ENCODE results near the gene CD53.
"Not testable (repeated sequence)": the region's sequence is repeated elsewhere in the genome, so short reads cannot be mapped to it uniquely, and the experiment has no call there.

CD53 gene

GRCh38 chr1:110872745-110873720, at the start of gene CD53:
TSS of gene CD53 (plus strand) at chr1:110873148. CDS start at chr1:110891409, 18,261 bp downstream.
- DNase-seq, result peak; percentile 91

DNA sequence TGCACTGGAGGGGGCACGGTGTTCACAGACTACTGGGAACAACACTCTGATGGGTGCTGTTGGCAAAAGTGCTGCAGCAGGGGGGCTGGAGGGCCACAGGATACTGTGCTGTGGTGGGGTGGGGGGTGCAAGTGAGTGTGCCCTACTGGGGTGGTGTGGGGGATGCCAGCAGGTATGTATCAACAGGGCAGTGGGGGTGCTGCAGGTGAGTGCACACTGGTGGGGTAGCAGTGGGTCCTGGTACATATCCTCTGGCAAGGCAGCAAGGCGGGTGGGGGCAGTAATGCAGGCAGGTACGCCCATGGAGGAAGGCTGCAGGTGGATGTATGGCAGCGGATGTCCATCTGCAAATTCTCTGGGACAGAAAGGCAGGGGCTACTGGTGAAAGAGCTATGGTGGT, 48.8 kb upstream of the CD53 start:
- DNase-seq, result no peak

GRCh38 chr1:110829955-110830553, 42.9 kb upstream of the CD53 start:
- peak; percentile 46 for DNase-seq

DNA sequence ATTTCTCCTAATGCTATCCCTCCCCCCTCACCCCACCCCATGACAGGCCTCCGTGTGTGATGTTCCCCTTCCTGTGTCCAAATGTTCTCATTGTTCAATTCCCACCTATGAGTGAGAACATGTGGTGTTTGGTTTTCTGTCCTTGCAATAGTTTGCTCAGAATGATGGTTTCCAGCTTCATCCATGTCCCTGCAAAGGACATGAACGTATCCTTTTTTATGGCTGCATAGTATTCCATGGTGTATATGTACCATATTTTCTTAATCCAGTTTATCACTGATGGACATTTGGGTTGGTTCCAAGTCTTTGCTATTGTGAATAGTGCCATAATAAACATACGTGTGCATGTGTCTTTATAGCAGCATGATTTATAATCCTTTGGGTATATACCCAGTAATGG, 39.2 kb upstream of the CD53 start:
- not testable (repeated sequence) for DNase-seq

DNA sequence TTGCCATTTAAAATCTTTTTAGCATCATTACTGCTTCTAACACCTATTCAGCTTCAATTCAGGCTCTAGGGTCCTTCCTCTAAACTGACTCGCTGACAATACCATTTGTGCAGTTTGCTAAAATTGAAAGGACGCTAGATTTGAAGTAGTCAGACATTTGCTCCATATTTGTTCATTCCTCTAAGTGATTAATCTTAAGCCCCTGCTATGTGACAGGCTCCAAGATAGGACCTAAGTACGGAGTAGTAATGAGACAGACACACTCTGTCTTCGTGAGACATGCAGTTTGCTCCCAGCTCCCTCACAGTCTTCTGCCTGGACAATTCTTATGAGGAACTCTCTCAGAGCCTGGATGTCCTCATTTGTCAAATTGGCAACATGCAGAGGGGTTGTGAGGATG, 26.1 kb upstream of the CD53 start:
- DNase-seq, result no peak

DNA sequence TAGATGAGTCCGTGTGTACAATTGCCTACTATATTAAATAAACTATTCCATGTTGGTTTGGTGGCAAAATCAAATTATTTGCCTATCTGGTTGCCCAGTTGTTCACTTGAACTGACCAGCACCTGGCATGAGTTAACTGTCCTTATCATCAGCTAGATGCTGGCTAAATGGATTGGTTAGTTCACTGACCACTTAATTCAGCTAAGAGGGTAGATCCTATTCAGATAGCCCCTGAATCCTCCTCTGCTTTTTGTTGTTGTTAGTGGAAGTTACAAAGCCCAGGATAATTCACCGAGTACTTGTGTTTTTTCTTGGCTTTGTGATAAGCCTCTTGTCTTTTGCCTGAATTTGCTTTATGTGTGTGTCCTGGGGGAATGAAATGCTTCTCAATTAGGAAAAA, 22.8 kb upstream of the CD53 start:
- DNase-seq, result no peak

GRCh38 chr1:110850627-110851026, 22.3 kb upstream of the CD53 start:
- DNase-seq, result no peak

- DNase-seq, result peak; percentile 51
Measured at GRCh38 chr1:110853135-110853534, 19.8 kb upstream of the CD53 start.

DNA sequence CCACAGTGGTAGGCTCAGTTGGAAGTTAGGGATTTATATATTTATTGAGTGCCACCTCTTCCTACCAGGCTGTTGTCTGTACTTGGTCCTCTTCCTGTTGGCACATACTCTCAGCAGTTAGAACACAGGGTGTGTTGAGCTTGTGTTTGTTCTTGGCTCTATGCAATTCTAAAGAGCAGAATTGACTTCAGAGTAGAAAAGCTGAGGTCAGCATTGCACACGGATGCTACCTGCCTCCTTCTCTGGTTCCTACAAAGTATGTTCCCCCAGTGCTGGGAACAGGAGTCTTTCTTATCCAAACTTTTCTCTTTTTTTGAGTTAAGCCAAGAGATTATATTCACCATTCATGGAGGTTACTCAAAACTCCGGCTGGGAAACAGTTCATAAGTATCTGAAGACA, 16.5 kb upstream of the CD53 start:
- DNase-seq, result no peak

DNA sequence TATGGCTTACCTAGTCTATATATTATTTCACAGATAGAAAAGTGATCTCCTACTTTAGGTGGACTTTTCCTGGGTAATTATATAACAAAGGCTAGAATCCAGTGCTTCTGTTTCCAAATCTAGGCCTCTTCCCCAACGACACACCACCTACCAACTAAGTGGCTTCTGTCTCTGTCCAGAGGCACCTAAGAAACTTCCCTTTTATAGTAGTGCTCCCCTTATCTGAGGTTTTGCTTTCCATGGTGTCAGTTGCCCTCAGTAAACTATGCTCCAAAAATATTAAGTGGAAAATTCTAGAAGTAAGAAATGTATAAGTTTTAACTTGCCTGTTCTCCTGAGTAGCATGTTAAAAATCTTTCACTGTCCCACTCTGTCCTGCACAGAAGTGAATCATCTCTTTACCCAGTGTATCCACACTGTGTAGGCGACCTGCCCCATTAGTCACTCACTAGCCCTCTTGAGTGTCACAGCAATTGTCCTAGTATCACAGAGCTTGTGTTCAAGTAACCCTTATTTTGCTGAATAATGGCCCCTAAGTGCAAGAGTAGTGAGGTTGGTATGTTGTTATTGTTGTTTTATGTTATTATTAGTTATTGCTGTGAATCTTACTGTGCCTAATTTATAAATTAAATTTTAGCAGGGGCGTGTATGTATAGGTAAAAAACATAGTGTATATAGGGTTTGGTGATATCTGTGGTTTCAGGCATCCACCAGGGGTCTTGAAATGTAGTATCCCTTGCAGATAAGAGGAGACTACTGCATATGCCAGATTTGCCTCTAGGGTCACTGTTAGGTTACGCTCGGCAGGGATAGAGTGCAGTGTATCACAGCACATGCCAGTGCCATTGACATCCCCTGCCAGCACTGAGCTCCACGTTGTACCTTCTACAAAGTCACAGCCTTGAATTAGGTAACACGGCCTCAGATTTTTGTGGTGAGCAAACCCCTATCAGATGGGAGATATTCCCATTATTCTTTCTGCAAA, 14.7 kb upstream of the CD53 start:
- DNase-seq, result peak; percentile 61

DNA sequence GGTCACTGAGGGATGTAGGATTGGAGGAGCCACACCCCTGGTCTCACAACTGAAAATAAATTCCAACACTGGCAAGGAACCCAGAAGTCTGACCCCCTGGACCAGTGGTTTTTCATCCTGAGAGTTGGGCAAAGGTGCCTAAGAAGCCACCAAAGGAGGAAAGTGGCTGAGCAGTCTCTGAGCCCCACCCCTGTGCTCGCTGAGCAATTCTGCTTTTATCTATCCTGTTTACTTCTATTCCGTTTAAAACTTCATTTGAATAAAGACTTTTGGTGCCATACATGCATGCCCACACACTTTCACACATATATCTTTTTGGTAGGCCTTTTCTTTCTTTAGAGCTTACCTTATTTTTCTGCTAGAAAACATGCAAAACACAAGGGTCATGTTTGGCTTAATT, 13.9 kb upstream of the CD53 start:
- no peak for DNase-seq

- DNase-seq, result no peak
Measured at GRCh38 chr1:110860174-110860573, 12.8 kb upstream of the CD53 start.

DNA sequence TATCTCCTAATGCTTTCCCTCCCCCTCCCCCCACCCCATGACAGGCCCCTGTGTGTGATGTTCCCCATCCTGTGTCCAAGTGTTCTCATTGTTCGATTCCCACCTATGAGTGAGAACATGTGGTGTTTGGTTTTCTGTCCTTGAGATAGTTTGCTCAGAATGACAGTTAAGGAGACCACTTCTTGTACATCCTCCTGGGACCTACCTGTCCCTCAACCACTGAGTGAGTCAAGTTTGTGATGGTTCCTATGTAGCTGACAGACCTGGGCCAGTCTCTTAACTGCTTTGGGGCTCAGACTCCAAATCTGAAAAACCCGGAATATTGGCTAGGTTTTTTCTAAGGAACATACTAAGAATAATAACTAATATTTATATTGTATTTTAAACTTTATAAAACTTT, 12.3 kb upstream of the CD53 start:
- not testable (repeated sequence) for DNase-seq

- DNase-seq, result not testable (repeated sequence)
Measured at GRCh38 chr1:110861942-110862341, 11.0 kb upstream of the CD53 start.

- DNase-seq, result no peak
Measured at GRCh38 chr1:110864287-110864686, 8.7 kb upstream of the CD53 start.

GRCh38 chr1:110870721-110871388, 2.1 kb upstream of the CD53 start:
- DNase-seq, result no peak

DNA sequence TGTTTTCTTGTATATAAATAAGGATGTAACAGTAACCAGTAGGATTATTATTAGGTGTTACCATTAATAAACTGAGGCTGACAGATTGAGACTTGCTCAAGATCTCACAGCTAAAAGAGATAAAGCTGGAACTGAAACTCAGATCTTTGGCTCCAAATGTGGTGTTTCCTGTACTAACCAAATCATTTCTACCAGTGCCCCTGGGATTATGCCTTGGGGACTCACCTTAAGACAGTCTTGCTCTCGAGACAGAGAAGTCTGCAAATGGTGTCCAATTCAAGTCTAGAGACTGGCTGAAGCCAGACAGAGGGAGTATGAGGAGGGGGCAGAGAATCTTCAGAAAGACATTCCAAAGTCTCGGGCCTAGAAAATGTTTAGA, 593 bp upstream of the CD53 start:
- DNase-seq, result peak; percentile 29

GRCh38 chr1:110873856-110874255, 908 bp downstream of the CD53 start:
- DNase-seq, result peak; percentile 27

- DNase-seq, result peak; percentile 69
Measured at GRCh38 chr1:110874324-110875215, 1.6 kb downstream of the CD53 start.

DNA sequence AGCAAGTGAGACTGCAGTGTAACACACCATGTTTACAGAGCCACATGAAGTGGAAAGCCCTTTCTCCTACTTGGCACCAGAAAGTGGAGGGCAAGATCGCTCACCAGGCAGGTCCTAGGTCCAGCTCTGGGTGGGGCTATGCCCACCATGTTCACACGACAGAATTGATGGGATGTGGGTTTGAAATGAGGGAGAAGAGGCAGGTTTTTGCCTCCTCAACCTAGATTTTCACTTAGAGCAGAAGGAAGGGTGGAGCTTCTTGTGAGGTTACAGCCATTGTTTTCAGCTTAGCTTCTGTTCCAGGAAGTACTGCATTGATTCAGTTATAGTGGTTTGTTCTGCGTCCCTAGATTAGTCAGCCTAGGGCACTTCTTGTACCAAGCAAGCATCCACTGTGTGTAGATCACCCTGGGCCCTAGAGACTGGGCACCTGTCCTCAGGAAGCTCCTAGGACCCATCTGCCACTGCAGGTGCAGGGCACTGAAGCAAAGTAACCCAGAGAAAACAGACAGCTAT, 2.3 kb downstream of the CD53 start:
- DNase-seq, result peak; percentile 67

DNA sequence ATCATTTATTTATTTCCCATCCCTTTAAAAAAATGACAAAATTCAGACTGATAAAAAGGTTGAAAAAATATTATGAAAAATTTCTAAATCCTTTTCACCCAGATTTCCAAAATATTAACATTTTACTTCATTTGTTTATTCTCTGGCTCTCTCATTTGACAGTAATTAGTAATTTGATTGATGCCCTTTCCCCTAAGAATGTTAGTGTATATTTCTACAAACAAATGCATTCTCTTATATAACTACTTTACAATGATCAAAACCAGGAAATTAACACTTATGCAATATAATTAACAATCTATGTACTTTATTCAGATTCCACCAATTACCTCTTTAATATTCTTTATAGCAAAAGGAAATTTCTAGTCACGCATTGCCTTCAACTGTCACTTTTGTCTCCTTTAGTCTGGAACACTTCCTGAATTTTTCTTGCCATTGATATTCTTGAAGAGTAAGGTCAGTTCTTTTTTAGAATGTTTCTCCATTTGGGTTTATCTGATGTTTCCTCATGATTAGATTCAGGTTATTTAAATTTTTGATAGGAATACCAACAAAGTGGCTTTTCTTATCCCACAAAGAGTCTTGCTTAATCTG, 3.9 kb downstream of the CD53 start:
- peak; percentile 25 for DNase-seq
